Mucosa of rectum (tissue), 2 donors: ENCODE measurements around the gene RBM6.
A peak's percentile ranks its signal among the peaks of the same experiment; 100 is the strongest.
"Not testable (repeated sequence)": the region's sequence is repeated elsewhere in the genome, so short reads cannot be mapped to it uniquely, and the experiment has no call there.

Experiments
- H3K27ac ChIP-seq, 2 donors: one replicate each; pipeline ENCODE4 v1.7.0; 2013; ENCODE audit warnings: inconsistent platforms in 2 of 2, low read depth in 2 of 2, low read length in 2 of 2
- H3K27me3 ChIP-seq, 2 donors: one replicate each; pipeline ENCODE4 v1.7.0; 2013; ENCODE audit warnings: low read length in 2 of 2; ENCODE audit not compliant: control insufficient read depth in 2 of 2, insufficient read depth in 2 of 2
- H3K36me3 ChIP-seq, 2 donors: one replicate each; pipeline ENCODE4 v1.7.0; 2013; ENCODE audit warnings: low read length in 2 of 2; ENCODE audit not compliant: control insufficient read depth in 2 of 2, insufficient read depth in 2 of 2
- H3K4me1 ChIP-seq, 2 donors: one replicate each; pipeline ENCODE4 v1.7.0; 2013; ENCODE audit warnings: low read length in 2 of 2, mild to moderate bottlenecking in 1 of 2; ENCODE audit not compliant: control insufficient read depth in 2 of 2, insufficient read depth in 2 of 2
- H3K4me3 ChIP-seq, 2 donors: one replicate each; pipeline ENCODE4 v1.7.0; 2013; ENCODE audit warnings: low read length in 2 of 2
- H3K9ac ChIP-seq, 2 donors: one replicate each; pipeline ENCODE4 v1.7.0; 2013; ENCODE audit warnings: low read length in 2 of 2, low read depth in 1 of 2, mild to moderate bottlenecking in 1 of 2
- H3K9me3 ChIP-seq, 2 donors: one replicate each; pipeline ENCODE4 v1.7.0; 2013; ENCODE audit warnings: low read length in 2 of 2; ENCODE audit not compliant: control insufficient read depth in 2 of 2
- donor health status: healthy.
- donor health status: Normal muscosa, but diverticular disease.

The RBM6 gene

DNA sequence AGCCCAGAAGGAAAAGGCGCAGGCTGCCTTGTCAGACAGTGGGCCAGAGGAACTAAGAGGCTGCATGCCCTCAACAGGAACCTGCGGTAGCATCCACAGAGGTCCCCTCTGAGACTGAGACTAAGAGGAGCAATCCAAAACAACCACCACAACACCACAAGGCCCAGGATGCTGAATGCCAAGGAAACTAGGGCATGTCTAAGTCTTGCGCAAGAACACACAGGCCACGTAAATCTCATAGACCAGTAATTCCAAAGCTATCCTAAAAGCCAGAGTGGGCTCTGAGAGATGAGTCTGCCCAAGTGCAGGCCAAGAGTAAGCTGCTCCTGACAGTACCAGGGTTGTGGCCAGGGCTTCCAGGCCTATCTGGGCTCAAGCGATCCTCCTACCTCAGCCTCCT lies 23.3 kb upstream of the RBM6 start:
- Histone ChIP-seq H3K27me3 (no peaks in the 10 kb centered on the region), H3K27ac (no peak overlapping the region), H3K36me3 (peaks cover 0 to 7% of the 10 kb centered on the region in 2 donors), H3K9me3 (no peaks in the 10 kb centered on the region), H3K9ac (no peak overlapping the region), H3K4me3 (no peak overlapping the region), H3K4me1 (peaks cover 0 to 2% of the 10 kb centered on the region in 2 donors)

DNA sequence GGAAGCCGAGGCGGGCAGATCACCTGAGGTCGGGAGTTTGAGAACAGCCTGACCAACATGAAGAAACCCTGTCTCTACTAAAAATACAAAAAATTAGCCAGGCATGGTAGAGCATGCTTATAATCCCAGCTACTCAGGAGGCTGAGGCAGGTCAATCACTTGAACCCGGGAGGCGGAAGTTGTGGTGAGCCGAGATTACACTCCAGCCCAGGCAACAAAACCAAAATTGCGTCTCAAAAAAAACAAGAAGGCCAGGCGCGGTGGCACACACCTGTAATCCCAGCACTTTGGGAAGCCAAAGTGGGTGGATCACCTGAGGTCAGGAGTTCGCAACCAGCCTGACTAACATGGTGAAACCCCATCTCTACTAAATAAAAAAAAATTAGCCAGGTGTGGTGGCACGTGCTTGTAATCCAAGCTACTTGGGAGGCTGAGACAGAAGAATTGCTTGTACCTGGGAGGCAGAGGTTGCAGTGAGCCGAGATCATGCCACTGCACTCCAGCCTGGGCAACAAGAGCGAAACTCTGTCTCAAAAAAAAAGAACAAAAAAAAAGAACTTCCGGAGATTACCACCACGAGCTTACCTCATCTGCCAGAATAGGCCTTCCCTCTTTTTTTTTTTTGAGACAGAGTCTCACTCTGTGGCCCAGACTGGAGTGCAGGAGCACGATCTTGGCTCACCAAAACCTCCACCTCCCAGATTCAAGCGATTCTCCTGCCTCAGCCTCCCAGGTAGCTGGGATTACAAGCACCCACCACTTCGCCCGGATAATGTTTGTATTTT lies 22.0 kb upstream of the RBM6 start:
- not testable (repeated sequence) for H3K4me1 ChIP-seq, H3K27ac ChIP-seq, H3K9me3 ChIP-seq, H3K4me3 ChIP-seq, H3K36me3 ChIP-seq, H3K27me3 ChIP-seq, H3K9ac ChIP-seq

DNA sequence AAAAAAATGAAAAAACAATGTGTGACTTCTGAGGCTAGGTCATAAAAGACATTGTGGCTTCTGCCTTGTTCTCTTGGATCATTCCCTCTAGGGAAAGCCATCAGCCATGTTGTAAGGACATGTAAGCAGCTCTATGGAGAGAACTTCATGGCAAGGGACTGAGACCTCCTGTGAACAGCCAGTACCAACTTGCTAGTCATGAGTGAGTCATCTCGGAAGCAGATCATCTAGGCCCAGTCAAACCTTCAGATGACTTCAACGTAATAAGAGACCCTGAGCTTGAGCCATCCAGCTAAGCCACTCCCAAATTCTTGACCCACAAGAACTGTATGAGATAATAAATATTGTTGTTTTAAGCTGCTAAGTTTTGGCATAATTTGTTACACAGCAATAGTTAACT lies 15.3 kb upstream of the RBM6 start:
- Histone ChIP-seq H3K4me3 (no peak overlapping the region), H3K4me1 (peaks cover 6 to 7% of the 10 kb centered on the region in 2 donors), H3K9me3 (no peaks in the 10 kb centered on the region), H3K9ac (no peak overlapping the region), H3K36me3 (no peaks in the 10 kb centered on the region), H3K27ac (no peak overlapping the region), H3K27me3 (no peaks in the 10 kb centered on the region)

DNA sequence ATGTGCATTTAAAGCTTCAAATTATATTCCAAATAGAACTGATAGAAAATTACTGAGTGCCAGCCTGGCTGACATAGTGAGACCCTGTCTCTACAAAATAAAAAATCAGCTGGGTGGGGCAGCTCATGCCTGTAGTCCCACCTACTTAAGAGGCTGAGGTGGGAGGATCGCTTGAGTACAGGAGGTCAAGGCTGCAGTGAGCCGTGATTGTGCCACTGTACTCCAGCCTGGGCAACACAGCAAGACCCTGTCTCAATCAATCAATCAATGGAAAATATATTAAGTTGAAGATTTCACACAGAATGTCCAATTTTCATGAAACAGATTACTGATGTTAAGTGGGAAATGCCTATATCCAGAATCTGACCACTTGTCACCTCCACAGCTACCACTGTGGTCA lies 14.5 kb upstream of the RBM6 start:
- Histone ChIP-seq H3K27me3 (no peaks in the 10 kb centered on the region), H3K36me3 (no peaks in the 10 kb centered on the region), H3K4me1 (peaks cover 7 to 10% of the 10 kb centered on the region in 2 donors), H3K9me3 (no peaks in the 10 kb centered on the region), H3K4me3 (no peak overlapping the region), H3K9ac (no peak overlapping the region), H3K27ac (no peak overlapping the region)

DNA sequence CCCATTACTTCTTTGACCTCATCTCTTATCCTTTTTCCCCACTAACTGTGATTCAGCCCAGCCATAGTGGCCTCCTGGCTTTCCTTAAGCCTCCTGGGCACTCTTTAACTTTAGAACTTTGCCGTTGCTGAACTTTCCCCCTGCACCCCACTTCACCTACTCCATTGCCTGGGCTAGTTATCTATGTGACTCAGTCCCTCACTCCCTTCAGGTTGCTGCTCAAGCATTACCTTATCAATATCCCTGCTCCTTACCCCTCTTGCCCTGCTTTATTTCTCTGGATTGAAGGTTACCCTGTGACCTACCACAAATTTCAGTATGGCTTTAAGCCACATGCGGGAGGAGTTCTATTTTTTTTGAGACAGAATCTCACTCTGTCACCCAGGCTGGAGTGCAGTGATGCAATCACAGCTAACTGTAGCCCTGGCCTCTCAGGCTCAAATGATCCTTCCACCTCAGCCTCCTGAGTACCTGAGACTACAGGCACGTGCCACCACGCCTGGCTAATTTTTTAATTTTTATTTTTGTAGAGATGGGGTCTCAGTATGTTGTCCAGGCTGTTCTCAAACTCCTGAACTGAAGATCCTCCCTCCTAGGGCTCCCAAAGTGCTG lies 13.7 kb upstream of the RBM6 start:
- Histone ChIP-seq H3K36me3 (no peaks in the 10 kb centered on the region), H3K27ac (no peak overlapping the region), H3K9me3 (no peaks in the 10 kb centered on the region), H3K27me3 (no peaks in the 10 kb centered on the region), H3K4me3 (no peak overlapping the region), H3K4me1 (peaks cover 7 to 10% of the 10 kb centered on the region in 2 donors), H3K9ac (no peak overlapping the region)

DNA sequence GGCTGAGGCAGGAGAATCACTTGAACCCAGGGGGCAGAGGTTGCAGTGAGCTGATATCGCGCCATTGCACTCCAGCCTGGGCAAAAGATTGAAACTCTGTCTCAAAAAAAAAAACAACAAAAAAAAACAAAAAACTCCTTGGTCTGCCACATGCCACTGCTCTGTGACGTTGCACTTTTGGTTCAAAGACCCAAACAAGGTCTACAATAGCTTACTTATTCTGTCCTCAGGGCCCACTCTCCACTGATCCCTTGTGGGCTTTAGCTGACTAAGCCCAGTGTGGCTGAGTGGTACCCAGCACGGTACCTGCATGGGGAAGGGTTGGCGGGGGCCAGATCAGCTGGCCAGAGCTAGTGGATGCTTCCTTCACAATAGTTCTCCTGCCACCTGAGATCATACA lies 12.2 kb upstream of the RBM6 start:
- H3K4me3 ChIP-seq = no peak overlapping the region
- H3K27ac ChIP-seq = no peak overlapping the region

DNA sequence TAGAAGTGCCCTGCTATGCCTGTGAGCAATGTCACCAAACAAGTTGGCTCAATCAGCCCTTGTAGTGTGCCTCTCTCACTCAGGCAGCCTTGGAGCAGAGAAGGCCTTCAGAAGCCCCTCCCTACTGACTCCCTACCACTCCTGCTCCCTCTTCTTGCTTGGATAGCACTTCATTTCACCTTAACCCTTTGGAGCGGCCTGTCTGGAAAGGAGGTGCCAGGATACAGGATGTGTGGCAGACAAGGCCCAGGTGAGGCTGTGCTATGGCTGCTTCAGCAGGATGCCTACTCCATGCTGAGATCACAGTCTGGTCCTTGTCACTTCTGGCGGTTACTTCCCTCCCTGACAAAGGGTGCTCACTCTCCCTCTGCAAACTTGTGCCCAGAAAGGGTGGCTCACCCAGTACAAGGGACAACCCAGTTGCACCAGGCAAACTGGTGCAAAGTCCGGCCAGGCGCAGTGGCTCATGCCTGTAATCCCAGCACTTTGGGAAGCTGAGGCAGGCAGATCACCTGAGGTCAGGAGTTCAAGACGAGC lies 11.4 kb upstream of the RBM6 start:
- H3K4me1 ChIP-seq = peaks cover 7 to 10% of the 10 kb centered on the region in 2 donors
- no peaks in the 10 kb centered on the region for H3K27me3 ChIP-seq
- peak overlapping the region; percentile 1 to 44 for H3K4me3 ChIP-seq
- H3K9ac ChIP-seq = no peak overlapping the region
- no peaks in the 10 kb centered on the region for H3K36me3 ChIP-seq
- no peak overlapping the region for H3K27ac ChIP-seq
- no peaks in the 10 kb centered on the region for H3K9me3 ChIP-seq

More for the DNA sequence above, 12.2 kb upstream of the RBM6 start:
- Histone ChIP-seq H3K4me1 (peaks cover 7 to 10% of the 10 kb centered on the region in 2 donors), H3K9me3 (no peaks in the 10 kb centered on the region), H3K27me3 (no peaks in the 10 kb centered on the region), H3K9ac (no peak overlapping the region), H3K36me3 (no peaks in the 10 kb centered on the region)

DNA sequence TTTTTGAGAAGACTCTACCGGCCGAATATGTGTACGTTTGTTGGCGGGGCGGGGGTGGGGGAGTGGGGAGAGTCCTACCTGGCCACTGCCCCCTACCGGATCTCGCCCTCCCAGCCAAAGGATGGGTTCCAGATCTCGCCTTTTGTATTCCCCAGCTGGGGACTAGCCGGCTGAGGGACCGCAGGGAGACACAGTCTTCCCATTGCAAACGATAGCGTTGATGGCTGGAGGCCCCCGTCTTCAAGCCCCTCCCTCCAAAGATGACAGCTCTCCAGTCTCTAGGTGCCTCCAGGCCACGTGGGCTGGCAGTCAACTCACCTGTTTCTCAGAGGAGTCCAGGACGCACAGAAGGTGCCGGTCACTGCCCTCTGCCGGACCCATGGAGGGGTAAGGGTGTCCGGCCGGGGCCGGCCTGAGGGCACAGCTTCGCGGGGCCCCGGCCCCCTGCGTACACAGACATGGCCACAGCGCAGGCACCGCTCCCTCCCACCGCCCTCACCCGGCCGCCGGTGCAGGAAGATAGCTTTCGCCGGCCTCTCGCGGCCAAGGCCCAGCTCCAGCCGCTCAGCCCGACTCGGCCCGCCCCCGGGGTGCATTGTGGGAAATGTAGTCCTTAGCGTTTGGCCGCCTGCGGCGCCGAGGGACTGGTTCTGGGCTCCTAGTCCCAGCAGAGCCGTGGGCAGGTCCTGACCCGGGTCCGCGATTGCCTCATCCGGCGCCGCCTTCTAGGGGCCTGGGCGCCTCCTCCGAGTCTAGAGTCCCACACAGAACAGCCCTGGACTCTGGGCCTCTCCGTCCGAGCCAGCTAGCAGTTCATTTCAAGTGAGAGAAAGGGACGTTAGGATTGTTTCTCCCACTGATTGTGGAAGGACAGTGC lies 10.4 kb upstream of the RBM6 start, which contains the start of gene MON1A:
Gene MON1A (minus strand): TSS at position 521 of the 877 bp plus-strand sequence. CDS start 16,465 bp downstream, outside the sequence.
- no peaks in the 10 kb centered on the region for H3K9me3 ChIP-seq
- H3K4me3 ChIP-seq = peak within 1 kb of the TSS; percentile 80 to 91
- peak within 1 kb of the TSS; percentile 79 to 83 for H3K9ac ChIP-seq
- H3K27me3 ChIP-seq = no peaks in the 10 kb centered on the region
- H3K27ac ChIP-seq = peak within 1 kb of the TSS; percentile 87 to 91
- peaks cover 7 to 10% of the 10 kb centered on the region in 2 donors for H3K4me1 ChIP-seq
- H3K36me3 ChIP-seq = no peaks in the 10 kb centered on the region

DNA sequence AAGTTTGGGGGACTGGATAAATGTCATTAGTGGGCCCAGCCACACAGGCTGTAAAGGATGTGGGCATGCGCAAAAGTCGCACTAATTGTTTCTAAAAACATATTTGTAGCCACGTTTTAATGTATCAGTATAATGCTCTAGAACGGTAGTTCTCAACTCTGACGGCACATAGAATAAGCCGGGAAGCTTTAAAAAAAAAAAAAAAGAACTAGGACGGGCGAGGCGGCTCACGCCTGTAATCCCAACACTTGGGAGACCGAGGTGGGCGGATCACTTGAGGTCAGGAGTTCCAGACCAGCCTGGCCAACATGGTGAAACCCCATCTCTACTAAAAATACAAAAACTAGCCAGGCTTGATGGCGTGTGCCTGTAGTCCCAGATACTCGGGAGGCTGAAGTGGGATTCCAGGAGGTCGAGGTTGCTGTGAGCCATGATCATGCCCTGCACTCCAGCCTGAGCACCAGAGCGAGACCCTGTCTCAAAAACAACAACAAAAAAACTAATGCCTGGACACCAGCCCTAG lies 9.7 kb upstream of the RBM6 start:
- Histone ChIP-seq H3K9ac (peak overlapping the region; percentile 79 to 83), H3K4me1 (peaks cover 7 to 10% of the 10 kb centered on the region in 2 donors), H3K9me3 (no peaks in the 10 kb centered on the region), H3K27me3 (no peaks in the 10 kb centered on the region), H3K36me3 (no peaks in the 10 kb centered on the region), H3K4me3 (peak overlapping the region; percentile 80 to 91), H3K27ac (peak overlapping the region; percentile 87 to 91)
